GM21529 (cell line): Measurements from ENCODE around the gene BATF2.
"Not testable (repeated sequence)": the region's sequence is repeated elsewhere in the genome, so short reads cannot be mapped to it uniquely, and the experiment has no call there.

ENCODE experiments used
- ATAC-seq: cut with Tn5 transposase; IDR thresholded peaks from one replicate; pipeline ENCODE4 v1.9.1; 2021; ENCODE audit not compliant: unreplicated experiment

BATF2 gene, protein sequence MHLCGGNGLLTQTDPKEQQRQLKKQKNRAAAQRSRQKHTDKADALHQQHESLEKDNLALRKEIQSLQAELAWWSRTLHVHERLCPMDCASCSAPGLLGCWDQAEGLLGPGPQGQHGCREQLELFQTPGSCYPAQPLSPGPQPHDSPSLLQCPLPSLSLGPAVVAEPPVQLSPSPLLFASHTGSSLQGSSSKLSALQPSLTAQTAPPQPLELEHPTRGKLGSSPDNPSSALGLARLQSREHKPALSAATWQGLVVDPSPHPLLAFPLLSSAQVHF

DNA sequence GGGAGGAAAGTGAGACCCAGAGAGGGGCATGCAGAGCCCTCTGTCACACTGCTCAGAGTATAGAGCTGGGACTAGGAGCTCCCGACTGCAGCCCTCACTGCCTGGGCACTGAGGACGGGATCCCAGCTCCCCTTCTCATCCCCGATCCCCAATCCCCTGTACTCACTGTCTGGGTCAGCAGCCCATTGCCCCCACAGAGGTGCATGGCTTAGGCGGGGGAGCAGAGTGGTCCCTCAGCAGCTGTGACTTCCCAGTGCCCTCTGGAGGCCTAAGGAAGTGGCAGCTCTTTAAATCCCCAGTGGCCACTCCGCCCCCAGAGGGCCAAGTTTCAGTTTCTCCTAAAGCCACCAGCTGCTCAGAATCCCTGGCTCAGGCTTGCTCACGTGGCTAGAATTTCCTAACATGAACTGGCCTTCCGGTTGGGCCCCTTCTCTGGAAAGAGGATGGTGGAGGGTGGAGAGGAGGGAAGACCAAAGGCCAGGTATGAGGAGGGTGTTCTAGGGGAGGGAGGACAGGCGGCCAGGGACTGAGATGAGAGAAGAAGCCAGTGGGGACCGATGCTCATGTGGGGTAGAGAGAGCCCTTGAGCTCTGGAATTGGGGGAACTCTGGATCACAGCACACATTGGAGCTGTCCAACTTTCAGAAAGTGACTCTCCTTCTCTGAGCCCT is at the start of gene BATF2:
Gene BATF2, minus strand, starts transcription at position 262 of the 671 bp plus-strand sequence. Its CDS starts 57 bp downstream, at position 205.
- ATAC-seq, result no peak

- ATAC-seq, result no peak
These were observed 49.0 kb upstream of the BATF2 start for GRCh38 chr11:65045728-65046127.

GRCh38 chr11:65045061-65045460 is 48.3 kb upstream of the BATF2 start:
- no peak for ATAC-seq

DNA sequence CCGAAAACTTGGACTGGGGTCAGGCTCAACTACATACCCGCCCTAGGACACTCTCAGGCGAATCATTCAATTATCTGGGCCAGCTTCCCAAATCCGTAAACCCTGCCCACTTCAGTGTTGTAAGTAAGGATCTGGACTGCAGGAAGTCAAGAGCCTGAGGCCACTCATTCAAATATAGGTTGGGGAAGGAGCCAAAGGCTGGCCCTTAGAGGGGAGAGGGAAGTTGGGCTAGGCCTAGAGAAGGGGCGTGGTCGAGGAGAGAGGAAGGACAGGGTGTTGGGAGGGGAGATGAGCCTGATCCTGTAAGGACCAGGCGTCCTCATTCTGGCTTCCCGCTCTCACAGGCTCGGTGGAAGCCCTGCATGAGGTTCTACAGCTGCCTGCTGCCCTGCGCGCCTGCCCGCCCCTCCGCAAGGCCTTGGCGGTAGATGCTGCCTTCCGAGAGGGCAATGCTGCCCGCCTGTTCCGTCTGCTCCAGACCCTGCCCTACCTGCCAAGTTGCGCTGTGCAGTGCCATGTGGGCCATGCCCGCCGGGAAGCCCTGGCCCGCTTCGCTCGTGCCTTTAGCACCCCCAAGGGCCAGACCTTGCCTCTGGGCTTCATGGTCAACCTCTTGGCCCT is 47.2 kb upstream of the BATF2 start:
- no peak for ATAC-seq

GRCh38 chr11:65042891-65043290 is 46.1 kb upstream of the BATF2 start:
- ATAC-seq, result no peak

GRCh38 chr11:65040847-65041622 is 44.3 kb upstream of the BATF2 start, which contains the start of gene SAC3D1:
TSS of gene SAC3D1 (plus strand) at chr11:65041210. CDS start at chr11:65041293, 83 bp downstream.
- peak; percentile 84 for ATAC-seq

DNA sequence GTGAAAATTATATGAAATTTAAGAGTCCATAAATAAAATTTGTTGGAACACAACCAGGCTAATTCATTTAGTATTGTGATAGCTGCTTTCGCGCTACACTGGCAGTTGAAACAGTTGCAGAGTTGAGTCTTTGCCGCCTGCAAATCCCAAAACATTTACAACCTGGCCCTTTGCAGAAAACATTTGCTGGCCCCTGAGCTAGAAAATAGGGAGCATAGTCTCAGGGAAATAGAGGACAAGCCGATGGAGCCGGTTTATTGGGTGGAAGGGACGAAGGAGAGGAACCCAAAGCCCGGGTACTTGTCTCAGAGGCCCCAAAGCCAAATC is 43.7 kb upstream of the BATF2 start:
- ATAC-seq, result no peak

GRCh38 chr11:65036931-65037330 is 40.2 kb upstream of the BATF2 start:
- ATAC-seq, result no peak

GRCh38 chr11:65035579-65035978 is 38.8 kb upstream of the BATF2 start:
- no peak for ATAC-seq

- ATAC-seq, result no peak
These were observed 37.7 kb upstream of the BATF2 start for GRCh38 chr11:65034423-65034822.

- no peak for ATAC-seq
These were observed 35.4 kb upstream of the BATF2 start for GRCh38 chr11:65032216-65032615.

- peak; percentile 87 for ATAC-seq
These were observed 30.7 kb upstream of the BATF2 start, which contains the start of gene SNX15 for GRCh38 chr11:65027213-65028067. TSS of gene SNX15 (plus strand) at chr11:65027439. CDS start at chr11:65027538, 99 bp downstream.

DNA sequence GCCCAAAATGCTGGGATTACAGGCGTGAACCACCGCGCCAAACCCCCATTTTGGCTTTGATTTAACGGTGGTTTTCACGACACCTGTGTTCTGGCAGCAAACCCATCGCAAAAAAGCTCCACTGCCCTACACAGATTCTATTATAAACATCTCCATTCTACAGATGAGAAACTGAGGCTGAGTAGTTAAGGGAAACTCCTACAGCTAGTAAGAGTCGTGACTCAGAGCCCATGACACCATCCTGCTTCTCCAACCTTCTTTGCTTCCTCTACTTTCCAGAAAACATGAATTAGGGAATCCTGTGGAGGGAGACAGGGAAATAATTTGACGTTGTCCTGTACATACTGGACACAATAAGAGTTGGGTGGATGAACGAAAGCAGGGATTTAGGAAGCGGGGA is 30.0 kb upstream of the BATF2 start:
- ATAC-seq, result no peak

- ATAC-seq, result not testable (repeated sequence)
These were observed 26.7 kb upstream of the BATF2 start for GRCh38 chr11:65023502-65023901.

DNA sequence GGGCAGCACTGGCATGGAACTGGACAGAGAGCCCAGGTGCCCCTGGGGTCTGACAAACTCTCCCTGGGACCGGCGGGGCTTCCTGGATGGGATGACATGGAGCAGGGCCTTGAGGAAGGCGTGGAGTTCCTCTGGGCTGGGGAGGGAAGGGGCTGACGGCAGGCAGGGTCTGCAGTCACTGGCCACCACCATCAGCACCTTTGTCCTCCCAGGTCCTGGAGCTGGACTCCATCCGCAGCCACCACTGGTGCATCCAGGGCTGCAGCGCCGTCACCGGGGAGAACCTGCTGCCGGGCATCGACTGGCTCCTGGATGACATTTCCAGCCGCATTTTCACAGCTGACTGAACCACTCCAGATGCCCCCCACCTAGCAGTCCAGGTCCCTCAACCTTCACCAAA is 24.7 kb upstream of the BATF2 start:
- no peak for ATAC-seq

GRCh38 chr11:65021003-65021402 is 24.2 kb upstream of the BATF2 start:
- no peak for ATAC-seq

GRCh38 chr11:65019824-65020223 is 23.1 kb upstream of the BATF2 start:
- no peak for ATAC-seq

- ATAC-seq, result no peak
These were observed 21.2 kb upstream of the BATF2 start for GRCh38 chr11:65017937-65018336.

DNA sequence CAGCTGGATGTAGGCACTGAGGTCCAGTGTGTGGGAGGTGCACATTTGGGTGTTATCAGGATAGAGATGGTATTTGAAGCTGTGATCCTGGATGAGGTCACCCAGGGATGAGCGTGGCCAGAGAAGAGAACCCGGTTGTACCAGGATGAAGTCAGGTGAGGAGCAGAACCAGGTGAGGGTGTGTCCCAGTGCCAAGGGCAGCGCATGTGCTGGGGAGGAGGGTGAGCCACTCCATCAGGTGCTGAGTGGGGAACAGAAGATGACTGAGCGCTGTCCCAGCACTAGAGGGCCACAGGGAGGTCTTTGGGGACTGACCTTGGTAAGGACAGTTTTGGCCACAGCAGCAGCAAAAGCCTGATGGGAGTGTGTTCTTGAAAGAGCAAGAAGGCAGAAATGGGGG is 19.9 kb upstream of the BATF2 start:
- ATAC-seq, result no peak

DNA sequence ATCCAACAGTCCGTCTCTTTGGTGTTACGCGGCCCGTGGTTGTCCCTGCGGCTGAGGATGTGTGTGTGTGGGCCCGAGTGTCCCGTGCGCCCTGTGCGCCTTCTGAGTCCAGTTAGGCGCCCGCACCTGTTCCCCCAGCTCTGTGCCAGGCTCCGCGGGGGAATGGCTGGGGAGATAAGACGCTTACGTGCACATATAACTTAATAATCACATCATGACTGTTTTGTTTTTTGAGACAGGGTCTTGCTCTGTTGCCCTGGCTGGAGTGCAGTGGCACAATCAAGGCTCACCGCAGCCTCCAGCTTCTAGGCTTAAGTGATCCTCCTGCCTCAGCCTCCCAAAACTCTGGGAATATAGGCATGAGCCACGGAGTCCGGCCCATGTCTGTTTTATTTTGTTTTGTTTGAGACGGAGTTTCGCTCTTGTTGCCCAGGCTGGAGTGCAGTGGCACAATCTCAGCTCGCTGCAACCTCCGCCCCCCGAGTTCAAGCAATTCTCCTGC is 18.0 kb upstream of the BATF2 start:
- no peak for ATAC-seq
